Astrocyte of the spinal cord (primary cell): ENCODE measurements around the gene LARP1.

ENCODE experiments used
- DNase-seq: peaks from one replicate; pipeline ENCODE4 v3.0.0; 2011; ENCODE audit warnings: low read depth, low spot score
- H3K4me3 ChIP-seq: 2 replicates; pipeline ENCODE4 v1.5.1; 2011; ENCODE audit warnings: low read depth, mild to moderate bottlenecking, low read length, moderate library complexity
- CTCF ChIP-seq: IDR thresholded peaks from 2 replicates; pipeline ENCODE4 v1.5.1; 2012; ENCODE audit warnings: low read depth, mild to moderate bottlenecking, low read length, inconsistent platforms
- in situ Hi-C: cut with HindIII; loops from 2 replicates; pipeline ENCODE4 v1.10.0; 2017; ENCODE audit warnings: low sequenced_read_pairs

The LARP1 gene

GRCh38 chr5:154770111-154770510 is 14.9 kb downstream of the LARP1 start:
- no peak overlapping the region for H3K4me3 ChIP-seq
- no peak for DNase-seq
- TF ChIP-seq CTCF = no peak
- in situ Hi-C loops = no loop called here

- no peak overlapping the region for H3K4me3 ChIP-seq
- peak; percentile 91 for DNase-seq
- TF ChIP-seq CTCF = peak; percentile 20
- in situ Hi-C loops = no loop called here
Observed at GRCh38 chr5:154771383-154771901, 16.3 kb downstream of the LARP1 start.

- in situ Hi-C loops = no loop called here
- no peak for DNase-seq
- TF ChIP-seq CTCF = no peak
- H3K4me3 ChIP-seq = no peak overlapping the region
Observed at GRCh38 chr5:154773326-154773725, 18.1 kb downstream of the LARP1 start.

- TF ChIP-seq CTCF = no peak
- in situ Hi-C loops = no loop called here
- DNase-seq = no peak
- H3K4me3 ChIP-seq = no peak overlapping the region
Observed at GRCh38 chr5:154776167-154776566, 21.0 kb downstream of the LARP1 start.

GRCh38 chr5:154778534-154778933 is 23.4 kb downstream of the LARP1 start:
- no peak for DNase-seq
- TF ChIP-seq CTCF = no peak
- H3K4me3 ChIP-seq = no peak overlapping the region
- in situ Hi-C loops = no loop called here

GRCh38 chr5:154779105-154779504 is 23.9 kb downstream of the LARP1 start:
- TF ChIP-seq CTCF = no peak
- DNase-seq = peak; percentile 73
- in situ Hi-C loops = no loop called here
- no peak overlapping the region for H3K4me3 ChIP-seq

- TF ChIP-seq CTCF = no peak
- DNase-seq = no peak
- in situ Hi-C loops = no loop called here
- H3K4me3 ChIP-seq = no peak overlapping the region
Observed at GRCh38 chr5:154780128-154780527, 25.0 kb downstream of the LARP1 start.
